GM18909 (cell line): ENCODE data around the gene FHIT.

ENCODE experiments used
- ATAC-seq: cut with Tn5 transposase; IDR thresholded peaks from one replicate; pipeline ENCODE4 v1.9.1; 2021; ENCODE audit warnings: mild to moderate bottlenecking; ENCODE audit not compliant: unreplicated experiment, poor library complexity

FHIT gene

GRCh38 chr3:60133269-60134162, 1117.7 kb downstream of the FHIT start:
- ATAC-seq = no peak

GRCh38 chr3:60131618-60132017, 1119.6 kb downstream of the FHIT start:
- ATAC-seq = no peak

DNA sequence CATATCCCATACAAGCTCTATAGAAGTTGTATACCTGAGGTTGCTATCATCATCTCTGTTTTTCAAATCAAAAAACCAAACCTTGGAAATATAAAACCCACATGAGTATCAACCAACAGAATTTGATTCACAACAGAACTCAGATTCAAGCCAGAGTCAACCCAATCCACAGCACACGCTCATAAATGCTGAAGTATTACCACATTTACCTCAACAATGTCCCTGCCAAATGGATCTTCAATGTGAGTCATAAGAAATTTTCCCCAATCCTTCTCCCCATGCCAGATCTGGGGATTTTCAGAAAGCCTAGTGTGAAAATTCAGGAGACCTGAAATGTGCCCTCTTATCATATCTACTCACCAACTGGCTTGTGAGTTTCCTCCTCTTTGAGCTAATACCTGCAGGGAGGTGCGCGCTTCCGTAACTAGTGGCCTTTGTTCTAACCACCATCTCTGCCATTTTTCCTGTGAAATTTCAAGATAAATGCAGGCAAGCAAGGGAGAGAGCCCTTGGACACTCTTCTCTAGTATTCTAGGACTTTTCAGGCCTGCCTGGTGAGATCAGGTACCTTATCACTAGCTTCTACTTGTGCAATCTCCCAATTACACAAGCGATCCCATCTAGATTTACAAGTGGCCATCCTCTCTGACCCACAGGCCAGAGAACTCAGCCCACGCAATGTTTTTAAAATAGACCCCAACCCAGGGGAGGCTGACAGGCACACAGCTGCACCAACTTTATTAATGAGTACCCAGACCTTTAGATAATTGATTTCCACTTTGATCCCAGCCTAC, 1124.5 kb downstream of the FHIT start:
- no peak for ATAC-seq

DNA sequence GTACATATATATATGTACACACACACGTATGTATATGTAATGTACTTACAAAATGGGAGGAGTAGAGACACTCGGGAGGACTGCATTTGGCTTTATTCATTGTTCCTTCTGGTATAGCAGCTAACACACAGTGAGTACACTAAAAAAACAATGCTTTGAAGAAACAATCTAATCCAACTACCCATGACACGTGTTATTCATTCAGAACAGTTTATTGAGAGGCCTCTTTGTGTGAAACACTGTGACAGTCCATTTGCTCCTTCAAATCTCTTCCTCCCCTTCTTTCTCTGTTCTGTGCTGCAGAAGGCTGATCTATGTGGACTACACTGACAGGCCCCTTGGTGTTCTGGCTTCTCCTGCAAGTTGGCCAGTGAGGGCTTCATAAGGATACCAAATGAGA, 1125.6 kb downstream of the FHIT start:
- ATAC-seq = no peak

GRCh38 chr3:60120245-60120644, 1131.0 kb downstream of the FHIT start:
- ATAC-seq = no peak

DNA sequence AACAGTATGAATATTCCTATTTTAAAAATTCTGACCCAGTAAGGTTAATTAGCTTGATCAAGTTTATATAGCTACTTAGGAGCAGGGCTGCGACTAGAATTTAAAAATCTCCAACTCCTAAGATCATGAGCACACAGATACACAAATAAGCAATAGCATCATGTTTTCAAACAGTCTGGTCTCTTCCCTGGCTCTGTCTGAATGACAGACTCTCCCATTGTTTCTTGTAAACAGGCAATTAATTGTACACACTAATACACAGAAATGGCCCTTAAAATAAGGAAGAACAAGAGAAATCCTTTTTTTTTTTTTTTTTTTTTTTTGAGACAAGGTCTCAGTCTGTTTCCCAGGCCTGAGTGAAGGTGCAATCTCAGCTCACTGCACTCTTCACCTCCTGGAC, 1137.1 kb downstream of the FHIT start:
- ATAC-seq = no peak

DNA sequence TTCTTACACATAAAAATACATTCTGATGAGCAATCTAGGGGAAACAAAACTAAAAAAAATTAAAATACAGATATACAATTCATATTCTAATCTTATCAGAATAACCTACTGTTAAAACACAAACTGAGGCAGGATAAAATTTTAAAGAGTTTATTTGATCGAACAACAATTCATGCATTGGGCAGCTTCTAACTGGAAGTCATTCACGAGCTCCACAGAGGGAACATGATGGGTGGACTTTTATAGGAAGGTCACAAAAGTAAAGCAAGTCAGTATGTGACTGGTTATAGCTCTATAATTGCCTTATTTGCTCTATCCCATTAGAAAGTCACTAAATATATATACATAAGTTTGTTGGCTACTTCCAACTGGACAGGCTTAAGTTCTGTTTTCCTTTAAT, 1144.0 kb downstream of the FHIT start:
- no peak for ATAC-seq

- no peak for ATAC-seq
These were observed 1149.1 kb downstream of the FHIT start for GRCh38 chr3:60102154-60102553.

DNA sequence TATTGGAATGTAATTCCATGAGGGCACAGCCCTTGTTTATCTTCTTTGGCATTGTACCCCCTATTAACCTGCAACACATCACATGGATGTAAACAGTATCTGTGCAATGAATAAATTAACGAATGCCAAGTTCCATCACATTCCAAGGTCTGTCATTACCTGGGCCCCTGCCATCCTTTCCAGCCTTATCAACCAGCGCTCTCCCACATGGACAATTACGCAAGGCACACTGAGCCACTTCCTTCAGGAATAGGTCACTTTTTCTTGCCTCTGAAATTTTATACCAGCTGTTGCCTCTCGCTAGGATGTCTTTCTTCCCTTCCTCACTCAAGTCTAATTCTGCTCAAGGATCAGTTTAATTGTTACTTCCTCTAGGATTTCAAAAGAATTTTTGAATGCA, 1149.6 kb downstream of the FHIT start:
- no peak for ATAC-seq

DNA sequence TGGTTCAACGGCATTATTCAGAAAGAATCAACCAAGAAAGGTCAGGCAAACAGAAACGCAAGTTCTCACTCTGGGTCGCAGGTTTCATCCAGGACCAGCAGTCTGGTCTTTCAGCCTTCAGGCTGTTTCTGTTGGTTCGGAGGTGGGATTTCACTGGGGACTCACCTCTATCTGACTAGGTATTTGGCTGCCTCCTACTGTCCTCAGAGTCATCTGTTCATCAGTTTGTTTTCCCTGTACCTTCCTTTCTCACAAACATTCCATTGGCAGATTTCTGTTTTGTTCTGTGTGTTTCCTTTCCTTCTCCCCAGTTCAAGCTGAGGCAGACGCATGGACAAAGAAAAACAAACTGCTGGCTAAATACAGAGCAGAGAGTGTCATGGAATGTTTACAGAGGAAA, 1154.8 kb downstream of the FHIT start:
- ATAC-seq = no peak

- ATAC-seq = no peak
These were observed 1155.3 kb downstream of the FHIT start for GRCh38 chr3:60095930-60096329.

DNA sequence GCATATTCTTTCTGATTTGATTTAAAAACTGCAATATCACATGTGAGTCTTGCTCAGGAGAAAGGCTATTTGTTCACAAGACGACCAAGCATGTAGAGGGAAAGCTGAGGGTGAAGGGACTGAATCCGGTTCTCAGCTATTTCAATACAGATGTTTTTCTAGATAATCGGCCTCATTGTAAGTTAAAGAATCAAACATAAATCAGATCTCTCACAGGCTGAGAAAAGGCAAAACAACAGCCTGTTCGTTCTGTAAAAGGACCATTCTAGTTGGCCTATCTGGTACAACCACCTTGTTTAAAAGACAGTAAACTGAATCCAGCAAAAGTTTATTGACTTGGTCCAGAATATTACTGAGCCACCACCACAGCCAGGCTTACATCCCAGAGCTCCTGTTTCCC, 1155.7 kb downstream of the FHIT start:
- no peak for ATAC-seq

DNA sequence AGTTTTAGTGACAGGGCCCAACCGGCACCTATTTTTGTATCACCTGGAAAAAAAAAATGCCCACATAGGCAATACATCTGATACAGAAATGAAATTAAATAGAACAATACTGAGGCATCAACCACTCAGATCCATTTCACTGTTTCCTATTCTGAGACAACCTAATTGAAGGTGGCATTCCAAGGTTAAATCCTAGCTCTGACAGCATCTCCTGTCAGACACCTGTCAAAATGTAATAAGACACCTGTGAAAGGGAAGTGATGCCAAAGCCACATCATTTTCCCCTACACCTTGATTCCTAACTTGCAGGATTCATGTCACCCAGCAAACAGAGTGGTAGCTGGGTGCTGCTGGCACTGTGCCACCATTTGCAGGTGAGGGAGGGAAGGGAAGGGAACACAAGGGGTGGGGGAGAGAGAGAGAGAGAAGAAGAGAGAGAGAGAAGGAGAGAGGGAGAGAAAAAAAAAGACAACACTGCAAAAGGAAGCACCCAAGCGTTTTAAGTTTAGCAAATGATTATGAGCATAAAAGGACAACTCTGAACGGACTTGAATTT, 1156.8 kb downstream of the FHIT start:
- no peak for ATAC-seq

- no peak for ATAC-seq
These were observed 1160.7 kb downstream of the FHIT start for GRCh38 chr3:60090548-60090947.

GRCh38 chr3:60086811-60087210, 1164.4 kb downstream of the FHIT start:
- ATAC-seq = peak; percentile 74

DNA sequence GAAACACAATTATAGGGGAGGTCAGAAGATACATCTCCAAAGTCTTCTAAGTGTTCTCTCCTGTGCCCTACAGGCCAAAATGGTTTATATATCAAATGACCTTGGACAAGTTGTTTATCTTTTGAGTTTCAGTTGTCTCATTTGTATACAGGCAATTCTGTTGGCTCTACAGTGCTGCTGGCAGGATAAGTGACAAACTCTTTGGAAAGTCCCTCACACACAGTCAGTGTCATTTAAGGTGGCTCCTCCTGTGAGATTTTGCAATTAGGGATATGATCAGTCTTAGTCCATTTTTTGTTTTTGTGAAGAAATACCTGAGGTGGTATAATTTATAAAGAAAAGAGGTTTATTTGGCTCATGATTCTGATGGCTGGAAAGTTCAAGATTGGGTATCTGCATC, 1165.6 kb downstream of the FHIT start:
- ATAC-seq = no peak

DNA sequence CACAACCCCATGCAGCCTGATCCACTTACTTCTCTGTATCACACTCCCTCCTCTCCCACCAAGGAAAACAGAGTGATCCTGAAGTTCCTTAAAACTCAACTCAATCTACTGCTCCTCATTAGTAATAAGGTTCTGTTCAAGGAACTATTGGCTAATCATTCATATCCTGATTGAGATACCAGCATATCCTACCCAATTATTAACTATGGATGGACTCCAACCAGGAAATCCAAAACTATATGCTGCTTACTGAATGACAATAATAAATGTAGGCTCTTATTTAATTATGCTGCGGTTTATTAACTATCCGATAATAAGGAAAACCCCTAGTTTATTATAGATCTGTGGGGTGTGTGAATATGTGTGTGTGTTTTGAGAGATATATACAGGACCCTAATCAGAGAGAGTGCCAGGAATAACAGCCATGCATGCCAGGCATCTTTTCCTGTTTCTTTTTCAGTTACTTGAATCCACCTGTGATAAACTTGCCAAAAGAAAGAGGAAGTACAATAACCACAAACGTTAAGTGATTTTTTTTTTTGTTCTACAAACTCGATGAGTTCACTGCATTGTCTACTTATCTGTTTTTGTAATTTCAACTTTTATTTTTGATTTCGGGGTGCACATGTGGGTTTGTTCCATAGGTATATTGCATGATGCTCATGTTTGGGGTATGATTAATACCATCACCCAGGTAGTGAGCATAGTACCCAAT, 1169.7 kb downstream of the FHIT start:
- peak; percentile 59 for ATAC-seq

- ATAC-seq = no peak
These were observed 1170.6 kb downstream of the FHIT start for GRCh38 chr3:60080648-60081047.

DNA sequence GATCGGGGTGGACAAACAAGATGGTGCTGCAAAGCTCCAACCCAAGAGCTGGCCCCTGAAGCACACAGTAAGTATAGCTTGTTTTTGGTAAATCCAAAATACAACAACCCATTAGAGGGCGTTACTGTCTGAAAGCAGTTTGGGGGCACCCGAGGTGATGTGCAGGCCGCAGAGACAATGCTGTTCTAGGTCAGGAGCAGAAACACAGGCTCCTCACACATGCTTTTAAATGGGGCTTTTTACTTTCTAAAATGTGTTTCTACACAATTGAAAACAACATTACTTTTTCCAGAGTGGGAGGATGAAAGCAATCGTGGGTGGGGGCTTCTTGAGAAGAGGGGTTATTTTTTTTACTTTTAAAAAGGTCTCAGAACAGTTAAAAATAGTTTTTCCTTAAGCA, 1172.2 kb downstream of the FHIT start:
- ATAC-seq = no peak

- ATAC-seq = no peak
These were observed 1174.9 kb downstream of the FHIT start for GRCh38 chr3:60076331-60076730.

DNA sequence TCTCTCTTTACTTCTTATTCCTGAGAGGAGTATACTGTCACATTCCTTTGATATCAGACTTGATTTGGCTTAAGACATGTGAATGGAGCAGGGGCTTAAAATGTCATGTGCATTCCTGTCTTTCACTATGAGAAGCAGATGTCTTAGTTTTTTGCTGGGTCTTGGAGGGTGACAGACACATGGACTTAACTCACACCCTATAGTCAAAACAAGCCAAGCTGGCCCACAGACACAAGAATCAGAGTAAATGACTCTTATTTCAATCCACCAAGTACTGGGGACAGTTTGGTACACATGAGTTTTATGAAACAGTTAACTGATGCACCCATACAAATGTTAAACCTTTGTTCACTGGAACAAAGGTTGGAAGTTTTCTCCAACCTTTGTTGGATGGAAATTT, 1177.3 kb downstream of the FHIT start:
- no peak for ATAC-seq
